Measurements from ENCODE around the gene DDAH2.

DDAH2 gene

GRCh38 chr6:31728767-31729514, at the start of gene DDAH2:
Gene DDAH2, minus strand, starts transcription at chr6:31729299. Its CDS starts 138 bp downstream, at chr6:31729161.
- no peak for DNase-seq

- DNase-seq: no peak
These were observed 49.1 kb upstream of the DDAH2 start for GRCh38 chr6:31778193-31778592.

GRCh38 chr6:31777667-31778050, 48.6 kb upstream of the DDAH2 start:
- no peak for DNase-seq

- peak; percentile 83 for DNase-seq
These were observed 48.0 kb upstream of the DDAH2 start, which contains the start of gene VWA7 for GRCh38 chr6:31776989-31777666. Gene VWA7, minus strand, starts transcription at chr6:31777328. Its CDS starts 549 bp downstream, at chr6:31776779.

DNA sequence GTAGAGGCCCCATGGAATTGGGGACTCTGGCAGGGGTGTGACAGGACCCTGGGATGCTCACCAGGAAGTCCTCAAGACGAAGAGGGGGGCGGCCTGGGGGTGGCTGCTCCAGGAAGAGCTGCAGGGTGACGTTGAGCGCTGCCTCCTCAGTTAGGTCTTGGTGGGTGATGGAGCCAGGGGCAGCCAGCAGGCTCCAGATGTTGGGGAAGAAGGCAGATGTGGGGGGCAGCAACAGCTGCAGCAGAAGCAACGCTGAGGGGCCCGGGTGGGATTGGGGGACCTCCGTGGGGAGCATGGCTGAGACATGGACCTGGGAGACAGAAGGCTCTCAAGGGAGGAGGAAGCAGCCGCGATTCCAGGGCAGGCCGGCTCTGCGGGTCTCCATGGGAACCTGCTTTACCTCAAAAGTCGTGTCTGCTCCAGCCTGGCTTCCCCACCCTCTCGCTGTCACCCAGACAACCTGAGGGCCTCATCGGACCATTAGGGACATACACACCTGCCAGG, 47.4 kb upstream of the DDAH2 start:
- no peak for DNase-seq

DNA sequence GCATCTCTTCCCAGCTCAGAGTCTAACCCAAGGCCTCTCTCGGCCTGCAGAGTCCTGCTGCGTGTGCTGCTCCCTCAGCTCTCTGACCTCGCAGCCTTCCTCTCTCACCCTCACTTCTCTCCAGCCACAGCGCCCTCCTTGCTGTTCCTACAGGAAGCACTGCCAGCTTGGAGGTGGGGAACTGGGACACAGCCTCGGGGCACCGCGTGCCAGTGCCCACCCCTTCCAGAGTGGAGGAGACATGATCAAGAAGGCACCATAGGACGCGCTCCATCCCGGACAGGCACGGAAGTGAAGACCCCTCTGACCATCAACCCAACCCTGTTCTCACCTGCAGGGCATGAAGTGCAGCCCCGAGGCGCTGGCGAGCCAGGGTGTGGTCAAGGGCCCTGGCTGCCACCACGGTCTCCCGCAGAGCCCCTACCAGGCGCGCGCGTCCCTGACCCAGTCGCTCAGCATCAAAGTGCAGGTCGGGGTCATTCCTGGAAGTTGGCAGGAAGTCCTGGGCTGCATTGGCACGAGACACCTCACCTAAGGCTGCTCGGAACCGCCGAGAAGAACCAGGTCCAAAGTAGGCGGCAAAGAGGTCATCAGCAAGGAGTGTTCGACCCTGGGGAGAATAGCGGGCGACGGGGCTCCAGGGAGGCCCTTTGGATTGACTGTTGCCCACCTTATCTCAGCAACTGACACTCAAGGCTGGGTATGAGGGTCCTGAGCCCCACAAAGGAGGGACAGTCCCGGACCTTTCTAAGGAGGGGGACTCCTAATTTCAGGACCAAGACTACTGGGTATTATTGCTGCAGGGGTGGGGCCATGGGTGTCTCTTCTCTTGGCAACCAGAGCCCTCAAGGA, 46.8 kb upstream of the DDAH2 start:
- DNase-seq: no peak

DNA sequence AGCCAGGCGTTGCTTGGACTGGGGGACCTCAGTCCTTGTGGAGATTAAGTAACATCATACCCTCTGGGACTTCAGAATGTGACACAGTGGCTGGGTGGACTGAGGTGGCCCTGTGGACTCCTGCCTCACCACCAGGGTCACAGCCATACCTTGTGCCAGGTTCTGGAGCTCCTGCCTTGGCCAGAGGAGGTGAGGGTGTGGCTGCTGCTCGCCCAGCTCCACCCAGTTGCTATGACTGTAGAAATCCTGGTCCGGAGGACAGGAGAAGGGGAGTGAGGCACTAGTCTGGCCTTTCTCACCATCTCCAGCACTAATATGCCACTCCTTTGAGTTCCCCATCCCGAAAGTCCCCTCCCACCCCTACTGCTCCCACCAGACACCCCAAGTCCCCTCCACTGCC, 46.1 kb upstream of the DDAH2 start:
- no peak for DNase-seq

DNA sequence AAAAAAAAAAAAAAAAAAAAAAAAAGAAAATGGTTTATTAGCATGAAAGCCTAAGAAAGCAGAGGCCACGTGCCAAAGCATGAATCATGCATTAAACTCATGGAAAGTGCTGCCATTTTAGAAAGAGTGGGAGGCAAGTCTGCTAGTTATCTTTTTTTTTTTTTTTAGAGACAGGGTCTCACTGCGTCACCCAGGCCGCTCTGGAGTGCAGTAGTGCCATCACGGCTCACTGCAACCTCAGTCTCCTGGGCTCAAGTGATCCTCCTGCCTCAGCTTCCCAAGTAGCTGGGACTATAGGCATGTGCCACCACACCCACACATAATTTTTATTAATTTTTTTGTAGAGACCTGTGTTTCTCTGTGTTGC, 42.9 kb upstream of the DDAH2 start:
- DNase-seq: no peak

DNA sequence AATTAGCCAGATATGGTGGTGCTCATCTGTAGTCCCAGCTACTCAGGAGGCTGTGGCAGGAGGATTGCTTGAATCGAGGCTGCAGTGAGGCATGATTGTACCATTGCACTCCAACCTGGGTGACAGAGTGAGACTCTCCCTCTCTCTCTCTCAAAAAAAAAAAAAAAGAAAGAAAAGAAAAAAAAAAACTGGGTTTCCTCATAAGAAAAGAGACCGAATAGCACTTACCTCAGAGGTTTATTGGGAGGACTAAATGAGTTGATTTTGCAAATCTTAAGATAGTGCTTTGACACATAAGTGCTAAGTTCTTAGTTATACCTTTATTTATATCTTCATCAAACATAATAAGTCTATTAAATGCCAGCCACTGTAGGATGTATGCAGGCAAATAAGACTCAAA, 41.8 kb upstream of the DDAH2 start:
- no peak for DNase-seq

DNA sequence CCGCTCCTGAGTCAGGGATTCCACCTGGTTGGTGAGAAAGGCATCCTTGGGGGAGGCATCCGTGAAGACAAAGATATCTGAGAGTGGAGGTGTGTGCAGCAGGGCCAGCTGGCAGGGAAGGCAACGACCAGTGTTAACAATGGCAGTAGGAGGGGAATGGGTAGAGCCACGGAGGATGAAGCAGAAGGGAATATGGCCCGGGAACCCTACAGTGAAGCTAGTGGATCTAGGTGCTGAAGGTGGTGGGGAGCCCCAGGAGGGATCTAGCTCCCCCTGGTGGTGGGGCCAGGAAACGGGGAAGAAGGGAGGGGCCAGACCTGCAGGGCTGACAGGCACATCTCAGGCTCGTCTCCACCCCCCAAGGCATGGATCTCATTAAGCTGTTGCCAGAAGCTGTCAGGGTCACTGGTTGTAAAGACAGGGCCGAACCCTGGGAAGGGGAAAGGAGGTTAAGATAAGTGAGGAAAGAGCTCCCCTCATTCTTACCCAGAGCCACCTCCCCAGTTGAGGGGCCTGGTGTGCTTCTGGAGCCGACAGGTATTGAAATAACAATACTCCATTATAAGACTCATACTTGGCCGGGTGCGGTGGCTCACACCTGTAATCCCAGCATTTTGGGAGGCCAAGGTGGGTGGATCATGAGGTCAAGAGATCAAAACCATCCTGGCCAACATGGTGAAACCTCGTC, 40.7 kb upstream of the DDAH2 start:
- peak; percentile 93 for DNase-seq

DNA sequence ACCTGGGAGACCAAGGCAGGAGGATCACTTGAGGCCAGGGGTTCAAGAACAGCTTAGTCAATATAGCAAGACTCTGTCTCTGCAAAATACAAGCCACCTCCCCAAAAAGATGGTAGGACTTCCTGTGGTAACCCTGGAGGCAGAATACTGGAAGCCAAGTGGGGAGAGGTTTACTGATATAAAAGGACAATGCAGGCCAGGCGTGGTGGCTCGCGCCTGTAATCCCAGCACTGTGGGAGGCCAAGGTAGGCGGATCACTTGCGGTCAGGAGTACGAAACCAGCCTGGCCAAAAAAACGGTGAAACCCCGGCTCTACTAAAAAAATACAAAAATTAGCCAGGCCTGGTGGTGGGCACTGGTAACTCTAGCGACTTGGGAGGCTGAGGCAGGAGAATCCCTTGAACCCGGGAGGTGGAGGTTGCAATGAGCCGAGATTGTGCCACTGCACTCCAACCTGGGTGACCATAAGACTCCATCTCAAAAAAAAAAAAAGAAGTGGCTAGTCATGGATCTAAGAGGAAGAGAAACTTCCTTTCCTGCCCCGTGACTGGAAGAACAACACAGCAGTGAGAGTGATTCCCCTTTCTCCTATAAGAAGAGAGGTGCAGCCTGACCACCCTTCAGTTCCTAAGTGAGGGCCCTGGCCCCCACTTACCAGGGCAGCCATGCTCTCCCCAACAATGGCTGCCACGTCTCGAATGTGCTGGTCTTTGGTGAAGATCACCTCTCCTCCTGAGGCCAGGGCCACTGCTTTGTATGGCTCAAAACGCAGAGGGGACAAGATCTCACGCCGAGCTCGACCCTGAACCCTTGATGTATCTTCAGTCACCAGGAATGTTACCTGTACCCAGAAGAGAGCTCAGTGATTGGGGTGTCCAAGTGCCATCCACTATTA, 39.5 kb upstream of the DDAH2 start:
- no peak for DNase-seq

DNA sequence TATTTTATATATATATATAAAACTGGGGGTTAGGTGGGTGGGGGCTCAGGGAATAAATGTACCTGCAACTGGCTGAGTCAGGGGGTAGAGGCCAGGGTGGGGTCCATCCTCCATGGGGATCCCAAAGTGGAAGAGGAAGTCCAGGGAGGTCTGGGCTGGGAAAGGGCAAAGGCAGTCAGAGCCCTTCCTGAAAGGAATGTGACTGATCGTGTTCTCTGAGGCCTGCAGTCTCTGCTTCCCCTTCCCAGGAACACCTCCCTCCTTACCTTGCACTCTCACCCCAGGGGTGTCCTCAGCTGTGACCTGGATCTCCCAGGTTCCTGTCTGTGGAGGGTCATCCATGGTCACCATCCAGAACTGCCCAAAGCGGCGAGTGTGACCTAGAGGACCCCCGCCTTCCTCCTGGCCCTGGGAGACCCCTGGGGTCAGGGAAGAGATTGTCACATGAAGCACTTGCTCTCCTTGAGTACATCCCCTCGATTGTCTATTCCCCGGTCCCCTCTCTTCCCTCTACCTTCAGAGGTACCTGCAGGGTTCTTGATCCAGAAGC, 38.1 kb upstream of the DDAH2 start:
- no peak for DNase-seq

DNA sequence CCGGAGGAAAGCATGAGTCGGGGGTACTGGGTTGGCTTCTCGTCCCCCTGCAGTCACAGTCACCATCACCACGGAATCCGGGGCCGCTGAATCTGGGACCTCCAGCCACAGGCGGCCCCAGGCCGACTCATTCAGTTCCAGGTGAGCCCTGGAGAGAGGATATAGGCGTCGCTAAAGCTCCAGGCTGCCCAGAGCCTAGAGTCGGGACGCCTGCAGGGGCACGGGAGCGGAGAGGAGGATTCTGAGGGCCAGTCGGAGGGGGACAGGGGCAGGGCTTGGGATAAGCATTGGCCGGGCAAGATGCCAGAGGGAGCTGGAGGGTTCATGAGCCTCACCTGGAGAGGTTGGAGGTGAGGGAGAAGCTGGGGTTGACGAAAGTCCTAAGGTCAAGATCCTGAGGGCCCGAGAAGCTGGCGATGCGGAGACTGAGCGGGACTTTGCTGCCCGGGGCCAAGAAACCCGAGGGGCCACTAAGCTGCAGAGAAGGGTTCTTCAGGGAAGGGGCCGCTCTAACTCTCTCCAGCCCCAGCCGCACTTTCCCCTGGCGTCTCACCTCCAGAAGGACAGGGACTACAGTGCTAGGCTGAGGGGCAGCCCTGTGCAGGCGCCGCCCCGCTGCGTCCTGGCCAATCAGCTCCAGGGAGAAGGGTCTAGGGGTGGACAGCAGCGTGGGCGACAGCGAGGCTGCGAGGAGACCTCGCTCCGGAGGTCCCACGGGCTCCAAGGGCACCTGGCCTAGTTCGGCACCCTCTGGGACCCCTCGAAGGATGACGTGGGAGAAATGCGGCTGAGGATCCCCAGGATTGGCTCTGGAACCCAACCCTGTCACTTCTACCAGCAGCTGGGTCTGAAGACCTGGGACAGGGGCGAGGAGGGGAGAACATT, 37.1 kb upstream of the DDAH2 start:
- DNase-seq: no peak

DNA sequence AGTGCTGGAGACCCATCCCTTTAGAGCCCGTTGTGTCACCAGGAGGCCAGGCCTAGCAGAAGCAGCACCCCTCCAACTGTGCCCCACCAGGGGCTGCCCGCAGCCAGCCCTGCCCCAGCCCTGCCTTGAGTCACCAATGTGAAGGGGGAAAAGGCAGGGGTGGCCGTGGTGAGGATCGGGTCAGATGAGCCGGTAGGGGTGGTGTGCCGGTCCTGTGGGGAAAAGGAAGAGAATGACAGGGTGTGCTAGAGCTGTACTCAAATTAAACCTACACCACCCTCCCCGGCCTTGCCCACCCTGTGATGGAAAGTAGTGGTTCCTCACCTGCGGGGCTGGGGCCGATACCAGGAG, 36.4 kb upstream of the DDAH2 start:
- no peak for DNase-seq

- DNase-seq: no peak
These were observed 35.1 kb upstream of the DDAH2 start for GRCh38 chr6:31764198-31764597.

- DNase-seq: no peak
These were observed 34.5 kb upstream of the DDAH2 start for GRCh38 chr6:31763619-31763940.

GRCh38 chr6:31762878-31763618, 33.9 kb upstream of the DDAH2 start:
- no peak for DNase-seq

- no peak for DNase-seq
These were observed 33.3 kb upstream of the DDAH2 start, which contains the start of gene SAPCD1 for GRCh38 chr6:31762356-31762755. Gene SAPCD1, plus strand, starts transcription at chr6:31762656. Its CDS starts 399 bp downstream, at chr6:31763055.

DNA sequence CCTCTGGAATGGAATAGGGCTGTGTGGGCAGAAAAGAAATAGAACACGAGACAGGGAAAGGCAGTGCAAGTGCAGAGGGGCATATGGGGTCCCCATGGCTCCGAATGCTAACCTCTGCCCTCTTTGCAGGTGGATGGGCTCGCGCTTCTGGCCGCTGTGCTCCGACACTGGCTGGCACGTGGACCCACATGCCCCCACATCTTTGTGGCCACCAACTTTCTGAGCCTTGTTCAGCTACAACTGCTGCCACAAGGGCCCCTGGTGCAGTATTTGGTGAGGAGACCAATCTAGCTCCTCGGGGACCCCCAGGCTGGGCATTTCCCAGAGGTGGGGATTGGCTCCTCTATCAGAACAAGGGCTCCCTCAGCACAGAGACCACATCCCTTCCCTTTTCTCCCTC, 32.2 kb upstream of the DDAH2 start:
- no peak for DNase-seq

DNA sequence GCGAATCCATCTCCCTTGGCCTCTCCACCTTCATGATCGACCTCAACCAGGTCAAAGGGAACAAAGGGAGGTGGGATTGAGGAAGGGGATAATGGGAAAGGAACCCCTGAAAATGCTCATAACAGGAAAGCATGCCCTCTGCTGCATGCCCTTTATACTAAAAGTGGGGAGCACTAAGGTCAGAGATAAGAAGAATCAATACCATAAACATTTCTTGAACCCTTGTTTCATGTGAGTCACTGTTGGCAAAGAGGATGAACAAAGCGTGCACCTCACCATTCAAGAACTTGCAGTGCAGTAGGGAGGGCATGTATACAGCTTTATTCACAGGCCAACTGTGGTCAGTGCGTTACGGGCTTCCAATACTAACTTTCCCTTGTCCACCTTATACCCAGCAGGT, 31.7 kb upstream of the DDAH2 start:
- DNase-seq: no peak
